HCT116 (cell line): ENCODE data around the gene P4HB. TPM values are rescaled to one million over a fixed set of nuclear protein-coding genes. Genes with fewer than 3 reads are reported as not detected.
A peak's percentile ranks its signal among the peaks of the same experiment; 100 is the strongest.

Experiments used
- ATAC-seq: fragments of 200-7000 bp; cut with Tn5 transposase; 2 replicates; pipeline ENCODE4 v1.9.1; 2020; ENCODE audit warnings: mild to moderate bottlenecking, moderate library complexity
- BruUV-seq: library from RNA; stranded (reverse); fragments of 400-500 nt; replicated peaks from 2 replicates; lab custom pipeline; 2021; lab: Mats Ljungman, UMichigan
- CTCF ChIA-PET: fragments of 300-600 bp; sonication (Branson Sonifier 250); formaldehyde crosslinking; loops from one replicate; lab custom pipeline; 2021; ENCODE audit warnings: antibody characterized with exemption; lab: Charles Lee
- POLR2A ChIA-PET: fragments of 300-600, 350-600 bp; sonication (Branson Sonifier 250); formaldehyde crosslinking; loops from one replicate; lab custom pipeline; 2021; ENCODE audit warnings: antibody characterized with exemption; lab: Charles Lee
- RAD21 ChIA-PET, 2 experiments: fragments of 300-600 bp; sonication (Branson Sonifier 250); formaldehyde crosslinking; loops; one replicate each; lab custom pipeline; 2023; ENCODE audit warnings: low total read pairs in 2 of 2; ENCODE audit not compliant: uncharacterized antibody in 2 of 2, unreplicated experiment in 2 of 2, low non-redundant PET in 1 of 2; lab: Charles Lee
- DNase-seq: peaks from one replicate; pipeline ENCODE4 v3.0.0-alpha.2; 2010; ENCODE audit warnings: low read depth, low spot score
- H2AFZ ChIP-seq: fragments of 200-600 bp; shearing (Covaris generic), sonication (generic); 2 replicates; pipeline ENCODE4 v1.6.1; 2017; ENCODE audit warnings: low read depth, mixed run types, mixed read lengths, antibody characterized with exemption, low read length; ENCODE audit not compliant: poor library complexity, severe bottlenecking
- H3K27ac ChIP-seq: 2 replicates; pipeline ENCODE4 v1.5.1; 2012; ENCODE audit warnings: low read depth, low read length
- H3K27me3 ChIP-seq: fragments of 200-600 bp; sonication (generic); 2 replicates; pipeline ENCODE4 v1.6.1; 2016; ENCODE audit warnings: mixed run types, low read length, mixed read lengths; ENCODE audit not compliant: insufficient read depth
- H3K36me3 ChIP-seq, 2 experiments: fragments of 200-500 bp in 1 of 2; fragments of 200-600 bp in 1 of 2; sonication (Bioruptor generic) in 1 of 2; sonication (generic) in 1 of 2; 2 replicates each; pipeline versions ENCODE4 v1.5.1 to v1.6.1; 2014 to 2016; ENCODE audit warnings: low read length in 2 of 2, inconsistent platforms in 1 of 2, mixed read lengths in 1 of 2, mixed run types in 1 of 2; ENCODE audit not compliant: insufficient read depth in 2 of 2, control insufficient read depth in 1 of 2
- H3K4me1 ChIP-seq, 2 experiments: fragments of 200-600 bp in 1 of 2; sonication (generic) in 1 of 2; 2 replicates each; pipeline versions ENCODE4 v1.5.1 to v1.6.1; 2012 to 2017; ENCODE audit warnings: low read length in 2 of 2, inconsistent platforms in 1 of 2, mild to moderate bottlenecking in 1 of 2, mixed read lengths in 1 of 2, mixed run types in 1 of 2, moderate library complexity in 1 of 2; ENCODE audit not compliant: insufficient read depth in 2 of 2, control insufficient read depth in 1 of 2
- H3K4me2 ChIP-seq: fragments of 200-600 bp; sonication (generic); 2 replicates; pipeline ENCODE4 v1.6.1; 2017; ENCODE audit warnings: mixed run types, low read length, mixed read lengths
- H3K4me3 ChIP-seq, 2 experiments: fragments of 200-600 bp in 1 of 2; sonication (generic) in 1 of 2; replicated peaks in 1 of 2; 2 replicates each; pipeline ENCODE4 v1.5.1; 2011 to 2016; ENCODE audit warnings: low read length in 2 of 2, control low read depth in 1 of 2, low read depth in 1 of 2, mild to moderate bottlenecking in 1 of 2, mixed read lengths in 1 of 2, mixed run types in 1 of 2
- H3K79me2 ChIP-seq: fragments of 200-600 bp; sonication (generic); 2 replicates; pipeline ENCODE4 v1.6.1; 2017; ENCODE audit warnings: mild to moderate bottlenecking, mixed run types, low read length, moderate library complexity, mixed read lengths; ENCODE audit not compliant: insufficient read depth
- H3K9ac ChIP-seq: fragments of 200-600 bp; sonication (generic); 2 replicates; pipeline ENCODE4 v1.6.1; 2016; ENCODE audit warnings: low read length, mixed read lengths
- H3K9me2 ChIP-seq: fragments of 200-600 bp; sonication (generic), shearing (Covaris generic); 2 replicates; pipeline ENCODE4 v1.6.1; 2017; ENCODE audit warnings: mixed run types, mild to moderate bottlenecking, moderate library complexity; ENCODE audit not compliant: insufficient read depth
- H3K9me3 ChIP-seq, 2 experiments: fragments of 200-500 bp in 1 of 2; fragments of 200-600 bp in 1 of 2; sonication (Bioruptor generic) in 1 of 2; sonication (generic) in 1 of 2; 2 replicates each; pipeline ENCODE4 v1.6.1; 2014 to 2017; ENCODE audit warnings: low read length in 2 of 2, mixed read lengths in 2 of 2, inconsistent platforms in 1 of 2, low read depth in 1 of 2, mild to moderate bottlenecking in 1 of 2, mixed run types in 1 of 2, moderate library complexity in 1 of 2; ENCODE audit not compliant: control insufficient read depth in 1 of 2, insufficient read depth in 1 of 2
- H4K20me1 ChIP-seq: fragments of 200-600 bp; sonication (generic), shearing (Covaris generic); 2 replicates; pipeline ENCODE4 v1.6.1; 2017; ENCODE audit warnings: mixed run types, mild to moderate bottlenecking, moderate library complexity; ENCODE audit not compliant: insufficient read depth
- EGR1 ChIP-seq: IDR thresholded peaks from 2 replicates; pipeline ENCODE4 v1.6.1; 2012; ENCODE audit warnings: low read depth
- ELF1 ChIP-seq: IDR thresholded peaks from 2 replicates; pipeline ENCODE4 v1.6.1; 2012; ENCODE audit warnings: low read depth, borderline replicate concordance
- EZH2 ChIP-seq: fragments of 200-600 bp; sonication (generic); IDR thresholded peaks from 2 replicates; pipeline ENCODE4 v1.6.1; 2017; ENCODE audit warnings: antibody characterized with exemption, mixed run types
- POLR2A ChIP-seq: IDR thresholded peaks from 2 replicates; pipeline ENCODE4 v1.7.0; 2011; ENCODE audit warnings: borderline replicate concordance; ENCODE audit not compliant: insufficient read depth, insufficient read length; ENCODE audit errors: extremely low read depth
- POLR2AphosphoS5 ChIP-seq: IDR thresholded peaks from 2 replicates; pipeline ENCODE4 v1.6.1; 2011; ENCODE audit warnings: mild to moderate bottlenecking, low read depth, low read length, moderate library complexity
- SIN3A ChIP-seq: IDR thresholded peaks from 2 replicates; pipeline ENCODE4 v1.6.1; 2012; ENCODE audit warnings: low read depth
- SRF ChIP-seq: IDR thresholded peaks from 2 replicates; pipeline ENCODE4 v1.6.1; 2012; ENCODE audit warnings: low read depth
- ZBTB33 ChIP-seq: IDR thresholded peaks from 2 replicates; pipeline ENCODE4 v1.6.1; 2011; ENCODE audit warnings: mild to moderate bottlenecking, low read length, moderate library complexity; ENCODE audit not compliant: insufficient replicate concordance; ENCODE audit errors: extremely low read depth
- ZFX ChIP-seq: fragments of 450-650 bp; IDR thresholded peaks from 2 replicates; pipeline ENCODE4 v1.6.1; 2017
- ZNF274 ChIP-seq: fragments of 200-500 bp; sonication (Bioruptor generic); IDR thresholded peaks from 2 replicates; pipeline ENCODE4 v1.6.1; 2014; ENCODE audit warnings: mild to moderate bottlenecking, low read depth, low read length, inconsistent platforms
- intact Hi-C: fragments of 100-400 bp; cut with micrococcal nuclease; formaldehyde crosslinking; loops from 2 replicates; pipeline ENCODE4 v1.10.0; 2022
- total RNA-seq: library from RNA; stranded (reverse); gene quantifications from one replicate; pipeline ENCODE4 v1.2.1, GENCODE V29; 2021; ENCODE audit not compliant: unreplicated experiment

The P4HB gene
- total RNA-seq, 1 experiment from 2014 or later = 1,043 TPM

DNA sequence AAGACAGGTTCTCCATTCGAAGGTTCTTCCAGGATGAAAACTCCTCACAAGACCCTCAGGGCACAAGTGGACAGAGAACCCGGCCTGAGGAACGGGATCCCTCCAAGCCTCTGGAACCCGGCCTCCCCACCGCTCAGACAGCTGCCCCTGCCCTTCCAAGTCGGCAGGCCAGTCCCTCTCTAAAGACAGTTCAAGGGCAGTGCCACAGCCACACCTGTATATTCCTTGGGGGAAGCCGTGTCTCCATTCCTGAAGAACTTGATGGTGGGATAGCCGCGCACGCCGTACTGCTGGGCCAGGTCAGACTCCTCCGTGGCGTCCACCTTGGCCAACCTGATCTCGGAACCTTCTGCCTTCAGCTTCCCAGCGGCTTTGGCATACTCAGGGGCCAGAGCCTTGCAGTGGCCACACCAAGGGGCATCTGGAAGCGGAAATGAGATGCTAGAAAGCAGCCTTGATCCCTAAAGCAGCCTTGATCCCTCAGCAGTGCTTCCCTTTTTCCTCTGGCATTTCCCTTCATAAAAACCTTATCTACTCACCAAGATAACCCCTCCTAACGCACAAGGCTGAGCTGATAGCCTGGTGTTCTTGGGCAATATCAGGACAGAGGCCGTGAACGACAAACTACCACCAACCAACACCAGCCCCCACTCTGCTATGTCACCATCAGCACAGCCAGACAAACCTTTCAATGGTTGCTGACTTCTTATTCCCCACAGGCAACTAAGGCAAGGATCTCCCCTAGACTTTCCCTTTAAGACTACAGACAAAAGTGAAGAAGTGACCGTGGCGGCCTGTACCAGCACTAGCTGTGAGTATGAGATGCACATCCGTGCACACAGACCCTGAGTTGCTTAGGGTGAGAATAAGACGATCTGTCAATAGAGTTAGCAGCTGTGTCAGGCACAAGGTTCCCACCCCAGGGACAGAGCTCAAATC lies 1.1 kb downstream of the P4HB start:
- RAD21 ChIA-PET = interaction anchor here in 1 of 2 experiments (0.6 kb wide), 1 partner anchor 68 kb away, joined by 3 read pairs; the partner anchor contains the start of gene MAFG
- Histone ChIP-seq H3K27me3 (no peaks in the 10 kb centered on the region), H3K36me3 (peaks cover 35 to 60% of the 10 kb centered on the region in 2 experiments), H3K27ac (peak overlapping the region; percentile 94), H3K4me2 (peak overlapping the region; percentile 95), H3K4me3 (peak overlapping the region; percentile 81 to 92), H3K79me2 (peaks cover 93% of the 10 kb centered on the region), H3K9me2 (no peaks in the 10 kb centered on the region), H3K9me3 (no peaks in the 10 kb centered on the region), H3K9ac (peak overlapping the region; percentile 94), H4K20me1 (peaks cover 7% of the 10 kb centered on the region; the same call in 1 of the 2 replicates), H3K4me1 (peaks cover 18 to 46% of the 10 kb centered on the region in 2 experiments), H2AFZ (no peak overlapping the region)
- TF ChIP-seq ZFX = no peak
- peak; percentile 19; the same call in 1 of the 2 replicates for TF ChIP-seq POLR2AphosphoS5
- intact Hi-C loops = no loop called here
- ATAC-seq (no peak), DNase-seq (no peak)
- POLR2A ChIA-PET = interaction anchor here (0.9 to 1.2 kb wide), 2 partner anchors 26 to 156 kb away, joined by 3 read pairs; partner anchors contain the start of genes MCRIP1 and MRPL12
- CTCF ChIA-PET = interaction anchor here (0.7 kb wide), 1 partner anchor 37 kb away, joined by 3 read pairs; no protein-coding TSS in a partner anchor
- BruUV-seq = TSS peak; percentile 71

DNA sequence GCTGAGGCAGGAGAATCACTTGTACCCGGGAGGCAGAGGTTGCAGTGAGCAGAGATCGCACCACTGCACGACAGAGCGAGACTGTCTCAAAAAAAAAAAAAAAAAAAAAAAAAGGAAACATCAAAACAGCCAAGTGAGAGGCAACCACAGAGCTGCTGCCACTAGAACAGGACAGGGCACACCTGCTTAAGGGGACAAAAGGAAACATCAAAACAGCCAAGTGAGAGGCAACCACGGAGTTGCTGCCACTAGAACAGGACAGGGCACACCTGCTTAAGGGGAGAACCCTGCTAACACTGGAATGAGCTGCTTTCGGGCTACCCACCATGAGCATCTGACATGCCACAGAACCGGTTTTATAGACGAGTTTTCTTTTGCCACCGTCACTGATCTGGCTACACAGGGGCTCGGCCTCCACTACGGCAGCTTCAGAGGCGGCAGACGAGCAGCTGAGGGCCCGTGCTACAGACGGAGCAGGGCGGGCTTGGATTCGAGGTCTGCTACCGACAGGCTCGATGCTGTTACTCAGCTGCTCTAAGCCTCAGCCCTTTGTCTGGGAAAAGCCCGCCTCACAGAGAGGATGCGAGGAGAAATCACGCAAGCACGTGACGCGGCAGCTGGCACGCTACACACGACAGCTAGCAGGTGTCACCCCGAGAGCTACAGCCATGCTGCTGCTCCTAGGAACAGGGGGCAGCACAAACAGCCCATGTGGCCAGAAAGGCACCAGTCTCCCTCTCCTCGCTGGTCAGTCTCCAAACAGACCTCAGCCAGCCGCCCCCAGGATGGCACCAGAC lies 2.0 kb downstream of the P4HB start:
- Histone ChIP-seq H3K4me2 (peak overlapping the region; percentile 95), H2AFZ (no peak overlapping the region), H3K9me2 (no peaks in the 10 kb centered on the region), H3K4me1 (peaks cover 14 to 37% of the 10 kb centered on the region in 2 experiments), H3K27me3 (no peaks in the 10 kb centered on the region), H4K20me1 (peaks cover 6% of the 10 kb centered on the region; the same call in 1 of the 2 replicates), H3K4me3 (peak overlapping the region; percentile 81 to 92; a peak in 3 of 4 replicates), H3K9me3 (no peaks in the 10 kb centered on the region), H3K27ac (peak overlapping the region; percentile 94; the same call in 1 of the 2 replicates), H3K9ac (peak overlapping the region; percentile 94), H3K79me2 (peaks cover 93% of the 10 kb centered on the region), H3K36me3 (peaks cover 44 to 63% of the 10 kb centered on the region in 2 experiments)
- BruUV-seq = no TSS peak
- POLR2A ChIA-PET = interaction anchor here (1.2 kb wide), 1 partner anchor 25 kb away, joined by 3 read pairs; the partner anchor contains the start of gene MCRIP1
- intact Hi-C loops = no loop called here
- no peak for DNase-seq
- CTCF ChIA-PET = no interaction called here
- ATAC-seq = no peak
- RAD21 ChIA-PET = no interaction called here
- TF ChIP-seq SRF = no peak
- TF ChIP-seq ELF1 = no peak
- no peak for TF ChIP-seq SIN3A
- no peak for TF ChIP-seq ZNF274
- no peak; the same call in 1 of the 2 replicates for TF ChIP-seq POLR2AphosphoS5
- TF ChIP-seq ZBTB33 = no peak
- no peak for TF ChIP-seq POLR2A
- no peak for TF ChIP-seq EGR1
- no peak for TF ChIP-seq EZH2
